Testis (tissue), 2 donors: ENCODE measurements around the gene USP32.

Experiments used
- CTCF ChIP-seq, 3 experiments: fragments of 450-650 bp in 2 of 3; fragments of 200-600 bp in 1 of 3; sonication (generic) in 1 of 3; IDR thresholded peaks; one replicate each; pipeline ENCODE4 v1.5.1; 2016 to 2019; ENCODE audit warnings: antibody characterized with exemption in 3 of 3, mild to moderate bottlenecking in 2 of 3, moderate library complexity in 1 of 3
- POLR2A ChIP-seq: fragments of 450-650 bp; IDR thresholded peaks from one replicate; pipeline ENCODE4 v1.6.1; 2017; ENCODE audit warnings: antibody characterized with exemption, mild to moderate bottlenecking, moderate library complexity

GRCh38 chr17:60173304-60173819 is 218.6 kb downstream of the USP32 start:
- TF ChIP-seq CTCF (IDR thresholded peaks at IDR 0.05) = no peak
- no peak for TF ChIP-seq POLR2A
